SK-N-MC (cell line): ENCODE results near the gene UMPS.

Experiments used
- EZH2 ChIP-seq: fragments of 200-600 bp; sonication (generic); IDR thresholded peaks from one replicate; pipeline ENCODE4 v1.6.1; 2017; ENCODE audit warnings: antibody characterized with exemption
- FOXP2 ChIP-seq: optimal IDR thresholded peaks from 2 replicates; pipeline ENCODE3; 2011; ENCODE audit warnings: mild to moderate bottlenecking, moderate library complexity; ENCODE audit not compliant: insufficient read depth; ENCODE audit errors: extremely low read length, control extremely low read depth
- POLR2AphosphoS5 ChIP-seq: IDR thresholded peaks from 2 replicates; pipeline ENCODE4 v1.6.1; 2012; ENCODE audit warnings: mild to moderate bottlenecking, low read depth, low read length, borderline replicate concordance

GRCh38 chr3:124764746-124765145 is 34.5 kb downstream of the UMPS start:
- TF ChIP-seq POLR2AphosphoS5 (no peak), EZH2 (no peak), FOXP2 (no peak)
